Measurements from ENCODE around the gene ANKRD33B.

GRCh38 chr5:10567781-10568321 lies 4.0 kb downstream of the ANKRD33B start:
- TF ChIP-seq EZH2 (IDR thresholded peaks at IDR 0.05; ENCODE audit: borderline replicate concordance), result no peak
- TF ChIP-seq CTCF (IDR thresholded peaks at IDR 0.05; ENCODE audit: poor library complexity), result no peak
